Measurements from ENCODE around the gene BCL11B. TPM values are rescaled to one million over a fixed set of nuclear protein-coding genes. Genes with fewer than 3 reads are reported as not detected.

Gene BCL11B
- total and polyA plus RNA-seq, 10 of the 15 experiments (the other 5 are each of a cell fraction or from before 2014, with no cell fraction given): 0.38 to 5.5 (median 1.3) TPM

DNA sequence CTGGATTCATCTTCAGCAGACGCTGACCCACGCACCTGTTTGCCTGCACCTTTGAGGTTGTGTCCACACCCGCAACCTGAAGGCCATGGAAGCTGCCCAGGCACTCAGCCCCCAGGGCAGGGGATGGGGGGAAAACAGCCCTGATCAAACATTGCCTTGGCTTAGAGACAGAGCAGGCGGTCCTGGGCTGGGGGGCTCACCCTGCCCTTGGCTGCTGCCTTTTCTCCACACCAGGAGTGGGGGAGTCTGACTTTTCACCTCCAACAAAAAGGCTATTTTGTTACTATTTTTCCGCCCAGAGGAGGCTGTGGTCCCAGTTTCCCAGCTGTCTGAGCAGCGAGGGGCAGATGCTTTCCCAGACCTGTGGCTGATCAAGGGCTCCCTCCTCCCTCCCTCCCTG lies 24.2 kb downstream of the BCL11B start:
- in situ Hi-C loops (cut with MboI): no loop called here
- ChIA-PET CTCF (interaction anchor here (1.1 kb wide), 1 partner anchor 11 kb away, joined by 3 read pairs; no protein-coding TSS in a partner anchor), SMC1A (ENCODE audit: uncharacterized antibody, unreplicated experiment) (interaction anchor here (1.2 kb wide), 1 partner anchor 12 kb away, joined by 3 read pairs; no protein-coding TSS in a partner anchor), POLR2A (no interaction called here), RAD21 (ENCODE audit: unreplicated experiment) (no interaction called here)
- ATAC-seq: no peak
- no peak for FAIRE-seq
- TF ChIP-seq MTA2 (IDR thresholded peaks at IDR 0.05; ENCODE audit: low read depth) (no peak), EED (IDR thresholded peaks at IDR 0.05; ENCODE audit: low read depth) (no peak), BRCA1 (IDR thresholded peaks at IDR 0.05; ENCODE audit: low read depth, low read length) (no peak), RBBP5 (conservative IDR thresholded peaks at IDR 0.05) (no peak), RELA (IDR thresholded peaks at IDR 0.05; ENCODE audit: borderline replicate concordance, partially characterized antibody) (no peak)
- TF ChIP-seq, protein P1, sequence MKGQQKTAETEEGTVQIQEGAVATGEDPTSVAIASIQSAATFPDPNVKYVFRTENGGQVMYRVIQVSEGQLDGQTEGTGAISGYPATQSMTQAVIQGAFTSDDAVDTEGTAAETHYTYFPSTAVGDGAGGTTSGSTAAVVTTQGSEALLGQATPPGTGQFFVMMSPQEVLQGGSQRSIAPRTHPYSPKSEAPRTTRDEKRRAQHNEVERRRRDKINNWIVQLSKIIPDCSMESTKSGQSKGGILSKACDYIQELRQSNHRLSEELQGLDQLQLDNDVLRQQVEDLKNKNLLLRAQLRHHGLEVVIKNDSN (IDR thresholded peaks at IDR 0.05; ENCODE audit: borderline replicate concordance, extremely low read length, insufficient read depth, low read depth, low read length): no peak
- TF ChIP-seq, protein P2, sequence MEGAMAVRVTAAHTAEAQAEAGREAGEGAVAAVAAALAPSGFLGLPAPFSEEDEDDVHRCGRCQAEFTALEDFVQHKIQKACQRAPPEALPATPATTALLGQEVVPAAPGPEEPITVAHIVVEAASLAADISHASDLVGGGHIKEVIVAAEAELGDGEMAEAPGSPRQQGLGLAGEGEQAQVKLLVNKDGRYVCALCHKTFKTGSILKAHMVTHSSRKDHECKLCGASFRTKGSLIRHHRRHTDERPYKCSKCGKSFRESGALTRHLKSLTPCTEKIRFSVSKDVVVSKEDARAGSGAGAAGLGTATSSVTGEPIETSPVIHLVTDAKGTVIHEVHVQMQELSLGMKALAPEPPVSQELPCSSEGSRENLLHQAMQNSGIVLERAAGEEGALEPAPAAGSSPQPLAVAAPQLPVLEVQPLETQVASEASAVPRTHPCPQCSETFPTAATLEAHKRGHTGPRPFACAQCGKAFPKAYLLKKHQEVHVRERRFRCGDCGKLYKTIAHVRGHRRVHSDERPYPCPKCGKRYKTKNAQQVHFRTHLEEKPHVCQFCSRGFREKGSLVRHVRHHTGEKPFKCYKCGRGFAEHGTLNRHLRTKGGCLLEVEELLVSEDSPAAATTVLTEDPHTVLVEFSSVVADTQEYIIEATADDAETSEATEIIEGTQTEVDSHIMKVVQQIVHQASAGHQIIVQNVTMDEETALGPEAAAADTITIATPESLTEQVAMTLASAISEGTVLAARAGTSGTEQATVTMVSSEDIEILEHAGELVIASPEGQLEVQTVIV (IDR thresholded peaks at IDR 0.05; ENCODE audit: borderline replicate concordance, partially characterized antibody): no peak
- Histone ChIP-seq H3K36me3 (ENCODE audit: control insufficient read depth in 2 of 2, insufficient read depth in 2 of 2, low read length in 1 of 2) (no peaks in the 10 kb centered on the region), H3K4me1 (ENCODE audit: control insufficient read depth, insufficient read depth, low read length) (no peaks in the 10 kb centered on the region), H3K9me3 (replicated peaks; ENCODE audit: control insufficient read depth, insufficient read depth, low read length) (no peaks in the 10 kb centered on the region), H3K27me3 (replicated peaks in 1 of 2; ENCODE audit: control insufficient read depth in 2 of 2, insufficient read depth in 2 of 2, low read length in 1 of 2) (peaks cover 0 to 5% of the 10 kb centered on the region in 2 experiments; a peak in 3 of 4 replicates), H2AFZ (ENCODE audit: control insufficient read depth, low read depth, low read length) (no peak overlapping the region), H3K4me3 (no peak overlapping the region), H3K4me2 (ENCODE audit: control insufficient read depth, insufficient read depth) (no peak overlapping the region), H3K79me2 (ENCODE audit: control insufficient read depth, insufficient read depth, low read length) (no peaks in the 10 kb centered on the region), H4K20me1 (ENCODE audit: control insufficient read depth, insufficient read depth) (no peaks in the 10 kb centered on the region), H3K9ac (ENCODE audit: control insufficient read depth, insufficient read depth, low read length) (no peak overlapping the region), H3K27ac (ENCODE audit: control insufficient read depth, insufficient read depth) (no peak overlapping the region)
- 12% methylated on average over 6 of the region's 6 CpGs for WGBS (ENCODE audit: insufficient coverage, insufficient replicate concordance, low lambda C conversion rate, missing lambda C conversion rate)
- DNase-seq (ENCODE audit: low read depth, low spot score): no peak
- BruUV-seq (replicated peaks): no TSS peak
- intact Hi-C loops (cut with micrococcal nuclease; ENCODE audit: unreplicated experiment): no loop called here
